GM12874 (cell line): ENCODE results near the gene SAYSD1.

Source experiments
- CTCF ChIP-seq: IDR thresholded peaks from 2 replicates; pipeline ENCODE4 v1.5.1; 2011; ENCODE audit warnings: low read depth, mild to moderate bottlenecking, control low read depth, low read length, moderate library complexity; ENCODE audit not compliant: insufficient read depth

Gene SAYSD1

DNA sequence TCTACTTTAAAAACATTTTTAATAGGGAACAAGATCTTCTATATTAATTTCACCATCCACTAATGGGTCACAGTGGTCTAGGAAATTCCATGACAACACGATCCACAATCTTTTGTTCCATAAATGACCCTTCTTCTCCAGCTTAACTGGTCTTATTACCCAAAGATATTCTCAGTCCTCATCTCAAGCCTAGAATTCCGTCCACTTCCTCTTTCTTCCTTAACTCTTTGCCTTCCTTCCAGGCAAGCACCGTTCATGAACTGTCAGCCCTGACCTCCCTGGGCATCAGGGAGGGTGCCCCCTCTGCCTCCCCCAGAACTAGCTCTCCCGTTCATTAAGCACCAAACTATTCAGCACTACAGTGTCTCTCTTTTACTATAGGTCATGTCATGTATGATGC lies 8.0 kb downstream of the SAYSD1 start:
- no peak for TF ChIP-seq CTCF

GRCh38 chr6:39104528-39104927 lies 10.5 kb downstream of the SAYSD1 start:
- no peak for TF ChIP-seq CTCF

DNA sequence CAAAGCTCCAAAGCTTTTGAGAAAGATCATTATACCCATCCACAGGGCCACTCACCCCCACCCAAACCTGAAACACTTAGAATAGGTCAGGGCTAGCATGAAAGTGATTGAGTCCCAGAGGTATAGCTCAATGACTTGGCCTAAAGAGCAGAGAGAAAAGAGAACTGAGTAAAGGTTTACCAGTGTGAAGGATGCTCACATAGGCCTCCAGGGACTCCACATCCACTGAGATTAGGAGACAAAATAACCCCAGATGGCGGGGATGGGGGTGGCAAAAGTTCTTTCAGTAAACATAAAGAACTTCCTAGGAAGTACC lies 12.2 kb downstream of the SAYSD1 start:
- TF ChIP-seq CTCF, result no peak

DNA sequence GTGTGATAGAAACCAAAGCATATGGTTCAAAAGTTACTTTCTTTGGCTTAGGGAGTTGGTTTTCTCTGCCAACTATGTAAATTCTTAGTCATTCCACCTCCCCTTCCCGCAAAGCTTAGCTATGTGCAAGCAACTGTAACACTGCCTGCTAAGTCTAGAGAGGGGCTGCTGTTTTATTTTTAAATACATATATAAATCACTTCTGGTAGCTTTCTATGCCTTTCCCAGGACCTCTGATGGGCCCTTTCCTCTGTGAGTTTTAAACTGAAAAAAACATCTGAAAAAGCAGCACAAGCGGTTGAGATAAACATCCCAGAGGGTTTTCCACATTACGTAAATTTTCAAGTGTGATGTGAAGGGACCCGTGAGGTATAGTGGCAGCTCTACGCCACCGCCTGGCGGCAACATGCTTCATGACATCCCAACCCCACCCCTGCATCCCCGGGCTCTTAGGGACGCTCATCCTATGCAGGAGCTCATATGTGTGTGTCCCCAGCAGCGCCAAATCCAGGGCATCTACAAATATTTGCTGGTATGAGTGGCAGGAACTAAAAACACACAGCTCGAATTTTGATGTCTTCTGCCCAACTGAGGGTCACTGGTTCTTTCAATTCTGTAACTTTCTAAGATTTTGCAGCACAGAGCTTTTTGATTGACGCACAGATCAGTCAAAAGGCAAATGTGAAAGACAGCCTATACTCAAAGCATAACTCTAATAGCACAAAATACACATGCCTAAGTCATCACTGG lies 12.7 kb downstream of the SAYSD1 start:
- peak; percentile 60 for TF ChIP-seq CTCF

DNA sequence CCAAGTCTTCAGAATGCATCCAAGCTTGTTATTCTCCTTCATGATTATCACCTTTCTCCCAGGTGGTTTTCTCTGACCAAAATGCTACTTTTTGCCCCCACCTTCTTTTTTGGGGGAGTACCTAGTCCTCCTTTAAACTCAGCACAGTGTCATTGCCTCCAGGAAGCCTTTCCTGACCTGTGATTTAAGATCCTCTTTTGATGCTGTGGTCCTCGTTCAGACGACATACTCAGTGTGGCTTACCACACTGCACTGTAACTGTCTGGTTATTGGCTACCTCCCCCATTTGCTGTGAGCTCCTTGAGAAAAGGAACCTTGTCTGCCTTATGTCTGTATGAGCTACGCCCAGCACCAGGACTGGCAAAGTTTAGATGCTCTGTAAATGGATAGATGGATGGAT lies 14.6 kb downstream of the SAYSD1 start:
- TF ChIP-seq CTCF, result no peak

DNA sequence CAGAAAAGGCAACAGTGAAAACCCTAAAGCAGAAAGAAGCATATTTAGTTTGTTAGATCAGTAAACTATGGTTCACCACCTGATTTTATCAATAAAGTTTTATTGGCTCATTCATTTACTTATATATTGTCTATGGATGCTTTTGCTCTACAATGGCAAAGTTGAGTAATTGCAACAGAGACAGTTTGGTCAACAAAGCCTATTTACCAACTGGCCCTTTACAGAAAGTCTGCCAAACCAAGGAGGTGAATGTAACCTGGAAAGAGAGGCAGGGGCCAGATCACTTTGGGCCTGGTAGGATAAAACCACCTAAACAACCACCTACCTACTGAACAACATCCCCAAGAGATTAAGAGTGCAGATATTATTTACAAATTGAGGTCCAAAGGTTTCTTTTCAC lies 19.4 kb downstream of the SAYSD1 start:
- no peak for TF ChIP-seq CTCF

GRCh38 chr6:39093149-39093708 lies 21.8 kb downstream of the SAYSD1 start:
- TF ChIP-seq CTCF, result no peak
